ENCODE measurements around the gene ANXA2. TPM values are rescaled to one million over a fixed set of nuclear protein-coding genes. Genes with fewer than 3 reads are reported as not detected.

The ANXA2 gene
- total and polyA plus RNA-seq, 8 donors, result 123 to 476 (median 260) TPM

DNA sequence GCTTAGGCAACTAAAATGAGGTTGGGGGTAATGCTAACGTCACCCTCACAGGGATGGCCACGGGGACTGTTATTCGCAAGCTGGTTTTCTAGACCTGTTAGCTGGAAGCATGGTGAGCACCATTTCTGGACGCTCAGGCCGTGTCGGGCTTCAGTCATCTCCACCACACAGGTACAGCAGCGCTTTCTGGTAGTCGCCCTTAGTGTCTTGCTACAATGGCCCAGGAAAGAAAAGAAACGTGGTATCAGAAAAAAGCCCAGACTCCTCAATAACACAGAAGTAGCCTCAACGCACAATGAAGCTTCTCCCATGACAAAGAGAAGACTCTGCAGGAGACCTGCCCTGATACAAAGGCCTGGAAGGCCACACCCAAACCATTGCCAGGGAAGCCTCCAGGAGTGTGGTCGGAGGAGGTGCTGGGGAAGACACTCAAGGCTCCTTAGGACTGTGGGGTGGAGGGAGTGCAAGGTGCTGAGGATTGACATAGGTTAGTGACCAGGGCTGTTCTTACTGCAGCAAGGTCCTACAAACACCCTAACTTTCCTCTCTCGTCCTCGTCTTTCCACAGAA is 50.2 kb downstream of the ANXA2 start:
- Histone ChIP-seq H3K36me3 (peaks cover 0 to 49% (median 29%) of the 10 kb centered on the region in 3 donors), H3K9me3 (no peaks in the 10 kb centered on the region), H3K27me3 (no peaks in the 10 kb centered on the region), H3K4me1 (no peaks in the 10 kb centered on the region), H3K27ac (no peak overlapping the region), H3K4me3 (no peak overlapping the region)
- DNase-seq, result no peak
- no peak for FAIRE-seq
- ATAC-seq, result no peak
- TF ChIP-seq, protein P1, sequence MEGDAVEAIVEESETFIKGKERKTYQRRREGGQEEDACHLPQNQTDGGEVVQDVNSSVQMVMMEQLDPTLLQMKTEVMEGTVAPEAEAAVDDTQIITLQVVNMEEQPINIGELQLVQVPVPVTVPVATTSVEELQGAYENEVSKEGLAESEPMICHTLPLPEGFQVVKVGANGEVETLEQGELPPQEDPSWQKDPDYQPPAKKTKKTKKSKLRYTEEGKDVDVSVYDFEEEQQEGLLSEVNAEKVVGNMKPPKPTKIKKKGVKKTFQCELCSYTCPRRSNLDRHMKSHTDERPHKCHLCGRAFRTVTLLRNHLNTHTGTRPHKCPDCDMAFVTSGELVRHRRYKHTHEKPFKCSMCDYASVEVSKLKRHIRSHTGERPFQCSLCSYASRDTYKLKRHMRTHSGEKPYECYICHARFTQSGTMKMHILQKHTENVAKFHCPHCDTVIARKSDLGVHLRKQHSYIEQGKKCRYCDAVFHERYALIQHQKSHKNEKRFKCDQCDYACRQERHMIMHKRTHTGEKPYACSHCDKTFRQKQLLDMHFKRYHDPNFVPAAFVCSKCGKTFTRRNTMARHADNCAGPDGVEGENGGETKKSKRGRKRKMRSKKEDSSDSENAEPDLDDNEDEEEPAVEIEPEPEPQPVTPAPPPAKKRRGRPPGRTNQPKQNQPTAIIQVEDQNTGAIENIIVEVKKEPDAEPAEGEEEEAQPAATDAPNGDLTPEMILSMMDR (IDR thresholded peaks at IDR 0.05), result no peak
- 88 to 95% methylated on average over 13 of the region's 13 CpGs for WGBS, 2 donors
- intact Hi-C loops (cut with DNase I), result no loop called here

DNA sequence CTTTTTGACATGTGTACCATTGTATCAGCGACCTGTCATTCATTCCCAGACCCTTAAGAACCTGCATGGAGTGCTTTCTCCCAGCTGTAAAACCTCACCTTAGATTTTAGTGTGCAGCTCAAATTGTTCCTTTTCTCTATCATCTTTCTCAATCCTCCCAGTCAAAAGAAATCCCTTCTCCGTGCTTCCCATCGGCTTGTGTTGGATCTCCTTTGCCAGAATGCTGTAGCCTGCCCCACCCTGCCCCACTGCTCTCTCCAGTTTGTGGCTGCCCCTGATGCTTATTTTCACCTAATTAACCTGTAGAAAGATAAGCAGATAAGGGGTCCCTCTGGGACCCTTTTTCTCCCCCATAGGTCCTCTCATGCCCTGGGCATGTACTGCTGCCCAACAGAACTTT is 51.1 kb downstream of the ANXA2 start:
- Histone ChIP-seq H3K4me3 (no peak overlapping the region), H3K27me3 (no peaks in the 10 kb centered on the region), H3K36me3 (peaks cover 0 to 40% (median 29%) of the 10 kb centered on the region in 3 donors), H3K9me3 (no peaks in the 10 kb centered on the region), H3K4me1 (no peaks in the 10 kb centered on the region), H3K27ac (no peak overlapping the region)
- DNase-seq, result no peak
- 95 to 97% methylated on average over 3 of the region's 3 CpGs for WGBS, 2 donors
- FAIRE-seq, result no peak
- TF ChIP-seq, protein P1 (IDR thresholded peaks at IDR 0.05), result no peak
- intact Hi-C loops (cut with DNase I), result no loop called here
- no peak for ATAC-seq

DNA sequence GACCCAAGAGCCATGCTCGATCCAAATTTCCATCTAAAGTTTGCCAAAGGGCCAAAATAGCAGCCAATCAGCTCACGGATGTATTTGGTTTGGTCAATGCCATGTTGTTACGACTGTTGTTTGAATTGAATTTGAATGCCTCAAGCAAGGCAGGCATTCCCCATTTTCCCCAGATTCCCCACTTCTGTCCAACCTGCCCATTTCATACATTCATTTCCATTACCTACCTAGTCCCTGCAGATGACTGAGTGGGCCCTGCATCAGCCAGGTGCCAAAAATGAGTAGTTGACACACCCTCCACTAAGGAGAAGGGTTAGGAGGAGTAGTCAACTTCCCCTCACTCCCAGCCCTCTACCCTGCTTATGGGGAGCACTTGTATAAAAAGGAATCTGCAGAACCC is 51.7 kb downstream of the ANXA2 start:
- ATAC-seq (no peak), FAIRE-seq (no peak), DNase-seq (no peak)
- TF ChIP-seq, protein P1 (IDR thresholded peaks at IDR 0.05), result no peak
- 86 to 96% methylated on average over 3 of the region's 3 CpGs for WGBS, 2 donors
- H3K4me1 ChIP-seq, result no peaks in the 10 kb centered on the region
- no peaks in the 10 kb centered on the region for H3K9me3 ChIP-seq
- peaks cover 0 to 35% (median 29%) of the 10 kb centered on the region in 3 donors for H3K36me3 ChIP-seq
- intact Hi-C loops (cut with DNase I), result no loop called here
- H3K27ac ChIP-seq, result no peak overlapping the region
- H3K4me3 ChIP-seq, result no peak overlapping the region
- H3K27me3 ChIP-seq, result no peaks in the 10 kb centered on the region

DNA sequence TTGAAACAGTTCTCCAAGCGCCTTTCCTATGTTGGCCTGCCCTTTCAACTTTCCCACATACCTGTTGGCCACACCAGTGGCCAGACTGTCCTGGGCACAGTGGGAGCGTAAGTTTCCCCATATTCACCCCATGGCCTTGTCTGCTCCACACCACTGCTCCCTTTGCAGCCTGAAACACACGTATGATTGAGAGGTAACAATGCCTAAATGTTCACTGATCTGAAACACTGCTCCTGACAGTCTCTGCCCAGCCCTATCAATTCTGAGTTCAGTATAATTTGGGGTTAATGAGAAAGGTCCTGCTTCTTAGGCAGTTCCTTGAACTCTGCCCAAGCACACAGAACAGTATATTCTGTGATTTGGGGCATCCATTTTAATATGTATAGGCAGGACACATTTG is 52.2 kb downstream of the ANXA2 start:
- FAIRE-seq (no peak), DNase-seq (no peak), ATAC-seq (no peak)
- Histone ChIP-seq H3K9me3 (no peaks in the 10 kb centered on the region), H3K36me3 (peaks cover 0 to 33% (median 29%) of the 10 kb centered on the region in 3 donors), H3K27me3 (no peaks in the 10 kb centered on the region), H3K27ac (no peak overlapping the region), H3K4me1 (no peaks in the 10 kb centered on the region), H3K4me3 (no peak overlapping the region)
- TF ChIP-seq, protein P1 (IDR thresholded peaks at IDR 0.05), result no peak
- intact Hi-C loops (cut with DNase I), result no loop called here
- whole genome bisulfite sequencing, 2 donors, result 88 to 91% methylated on average over 3 of the region's 3 CpGs

DNA sequence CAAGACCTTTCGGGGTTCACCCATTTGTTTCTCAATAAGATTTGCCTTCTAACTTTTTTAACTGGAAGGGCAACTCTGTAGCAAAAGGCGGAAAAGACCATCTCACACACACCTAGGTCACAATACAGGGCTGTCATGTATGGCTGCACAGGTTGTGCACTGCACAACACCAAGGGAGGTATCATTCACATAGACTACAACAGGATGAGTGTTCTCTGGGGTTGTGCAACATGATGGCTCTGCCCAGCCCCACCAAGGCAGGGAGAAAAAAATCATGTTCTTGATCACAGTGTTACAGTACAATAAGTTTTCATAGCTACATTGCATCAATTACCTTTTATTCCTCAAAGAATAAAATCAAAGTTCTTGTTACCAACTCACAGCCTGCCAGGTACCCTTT is 52.8 kb downstream of the ANXA2 start:
- H3K4me1 ChIP-seq, result no peaks in the 10 kb centered on the region
- intact Hi-C loops (cut with DNase I), result no loop called here
- 88 to 99% methylated on average over 2 of the region's 2 CpGs for WGBS, 2 donors
- FAIRE-seq, result no peak
- no peak for DNase-seq
- H3K27ac ChIP-seq, result no peak overlapping the region
- no peak for ATAC-seq
- H3K36me3 ChIP-seq, result peaks cover 0 to 28% (median 24%) of the 10 kb centered on the region in 3 donors
- H3K9me3 ChIP-seq, result no peaks in the 10 kb centered on the region
- no peaks in the 10 kb centered on the region for H3K27me3 ChIP-seq
- TF ChIP-seq, protein P1 (IDR thresholded peaks at IDR 0.05), result no peak
- H3K4me3 ChIP-seq, result no peak overlapping the region

Measured in pancreas (tissue), 10 donors.